SK-N-SH treated with all-trans-retinoic acid at 6 μM for 48 hours (cell line): Measurements from ENCODE around the gene RASGRF2.

Source experiments
- ARNTL ChIP-seq: fragments of 450-650 bp; formaldehyde crosslinking; IDR thresholded peaks from 2 replicates; pipeline ENCODE4 v1.5.0; 2020; ENCODE audit warnings: low read depth, mild to moderate bottlenecking, moderate library complexity, borderline replicate concordance
- CSDC2 ChIP-seq: fragments of 250-450 bp; sonication (Bioruptor Pico); IDR thresholded peaks from 2 replicates; pipeline ENCODE4 v1.5.0; 2020; ENCODE audit warnings: mild to moderate bottlenecking, moderate library complexity
- CSRNP3 ChIP-seq: fragments of 250-450 bp; sonication (Bioruptor Pico); IDR thresholded peaks from 2 replicates; pipeline ENCODE4 v1.5.1; 2021; ENCODE audit warnings: mild to moderate bottlenecking, moderate library complexity
- ESRRG ChIP-seq: fragments of 250-450 bp; sonication (Bioruptor Pico); IDR thresholded peaks from 2 replicates; pipeline ENCODE4 v1.6.1; 2021; ENCODE audit warnings: mild to moderate bottlenecking
- PATZ1 ChIP-seq: fragments of 250-450 bp; sonication (Bioruptor Pico); IDR thresholded peaks from 2 replicates; pipeline ENCODE4 v1.8.0; 2020; ENCODE audit warnings: mild to moderate bottlenecking, moderate library complexity, borderline replicate concordance
- PPARA ChIP-seq: fragments of 250-450 bp; sonication (Bioruptor Pico); IDR thresholded peaks from 2 replicates; pipeline ENCODE4 v1.5.0; 2020; ENCODE audit warnings: mild to moderate bottlenecking, borderline replicate concordance
- RARB ChIP-seq: fragments of 250-450 bp; sonication (Bioruptor Pico); IDR thresholded peaks from 2 replicates; pipeline ENCODE4 v1.8.0; 2021; ENCODE audit warnings: mild to moderate bottlenecking, moderate library complexity
- SNAI2 ChIP-seq: fragments of 250-450 bp; sonication (Bioruptor Pico); IDR thresholded peaks from 2 replicates; pipeline ENCODE4 v1.5.0; 2020; ENCODE audit warnings: mild to moderate bottlenecking, moderate library complexity
- TCF4 ChIP-seq: fragments of 250-450 bp; sonication (Bioruptor Pico); IDR thresholded peaks from 2 replicates; pipeline ENCODE4 v1.8.0; 2021; ENCODE audit warnings: mild to moderate bottlenecking, moderate library complexity, borderline replicate concordance
- TOX ChIP-seq: fragments of 250-450 bp; sonication (Bioruptor Pico); IDR thresholded peaks from 2 replicates; pipeline ENCODE4 v1.8.0; 2021; ENCODE audit warnings: mild to moderate bottlenecking, moderate library complexity, borderline replicate concordance
- ZFP3 ChIP-seq: fragments of 250-450 bp; sonication (Bioruptor Pico); IDR thresholded peaks from 2 replicates; pipeline ENCODE4 v1.5.0; 2020; ENCODE audit warnings: mild to moderate bottlenecking, moderate library complexity
- ZFP30 ChIP-seq: fragments of 450-650 bp; formaldehyde crosslinking; IDR thresholded peaks from 2 replicates; pipeline ENCODE4 v1.5.0; 2022; ENCODE audit warnings: mild to moderate bottlenecking, moderate library complexity

GRCh38 chr5:80957031-80957761 is 3.0 kb upstream of the RASGRF2 start:
- TF ChIP-seq PATZ1 (CRISPR knock-in tag) (no peak), ZFP3 (CRISPR knock-in tag) (no peak), ZFP30 (no peak), RARB (no peak), SNAI2 (CRISPR knock-in tag) (no peak), TCF4 (CRISPR knock-in tag) (no peak), CSDC2 (CRISPR knock-in tag) (no peak), CSRNP3 (CRISPR knock-in tag) (no peak), PPARA (CRISPR knock-in tag) (no peak), ESRRG (CRISPR knock-in tag) (no peak), ARNTL (CRISPR knock-in tag) (no peak), TOX (no peak)
